Neuronal stem cell (in vitro differentiated cells): ENCODE results near the gene RBM12. TPM values are rescaled to one million over a fixed set of nuclear protein-coding genes. Genes with fewer than 3 reads are reported as not detected.
"Not testable (repeated sequence)": the region's sequence is repeated elsewhere in the genome, so short reads cannot be mapped to it uniquely, and the experiment has no call there.

Source experiments
- DNase-seq: peaks from one replicate; pipeline ENCODE4 v3.0.0-alpha.2; 2013; ENCODE audit warnings: low spot score
- H2AFZ ChIP-seq: one replicate; pipeline ENCODE4 v1.6.1; 2013; ENCODE audit warnings: mild to moderate bottlenecking, low read length, inconsistent platforms
- H2AK5ac ChIP-seq: 2 replicates; pipeline ENCODE4 v1.6.1; 2013; ENCODE audit warnings: low read depth, mild to moderate bottlenecking, inconsistent platforms, low read length, moderate library complexity, mixed read lengths
- H2BK120ac ChIP-seq: 2 replicates; pipeline ENCODE4 v1.6.1; 2013; ENCODE audit warnings: low read depth, mild to moderate bottlenecking, inconsistent platforms, low read length, moderate library complexity, mixed read lengths
- H2BK12ac ChIP-seq: one replicate; pipeline ENCODE4 v1.6.1; 2013; ENCODE audit warnings: low read length, inconsistent platforms
- H2BK15ac ChIP-seq: 2 replicates; pipeline ENCODE4 v1.6.1; 2013; ENCODE audit warnings: mild to moderate bottlenecking, low read length, inconsistent platforms, mixed read lengths
- H2BK5ac ChIP-seq: one replicate; pipeline ENCODE4 v1.6.1; 2013; ENCODE audit warnings: inconsistent platforms, mild to moderate bottlenecking, low read length, moderate library complexity
- H3K14ac ChIP-seq: one replicate; pipeline ENCODE4 v1.6.1; 2013; ENCODE audit warnings: low read length, inconsistent platforms
- H3K18ac ChIP-seq: 2 replicates; pipeline ENCODE4 v1.6.1; 2013; ENCODE audit warnings: low read length, inconsistent platforms
- H3K23ac ChIP-seq: 2 replicates; pipeline ENCODE4 v1.6.1; 2013; ENCODE audit warnings: low read depth, mild to moderate bottlenecking, mixed read lengths, low read length, inconsistent platforms; ENCODE audit not compliant: poor library complexity
- H3K27ac ChIP-seq: replicated peaks from 3 replicates; pipeline ENCODE4 v1.5.1; 2013; ENCODE audit warnings: low read length, inconsistent platforms
- H3K27me3 ChIP-seq, 3 experiments: 2 replicates each; pipeline ENCODE4 v1.6.1; 2013; ENCODE audit warnings: low read length in 3 of 3, mild to moderate bottlenecking in 2 of 3, inconsistent platforms in 1 of 3, low read depth in 1 of 3, mixed read lengths in 1 of 3, moderate library complexity in 1 of 3; ENCODE audit not compliant: control insufficient read depth in 3 of 3, insufficient read depth in 3 of 3
- H3K36me3 ChIP-seq, 2 donors: replicated peaks in 1 of 2; 2 replicates each; pipeline ENCODE4 v1.6.1; 2013; ENCODE audit warnings: low read length in 2 of 2; ENCODE audit not compliant: control insufficient read depth in 2 of 2, insufficient read depth in 2 of 2
- H3K4ac ChIP-seq: 2 replicates; pipeline ENCODE4 v1.6.1; 2013; ENCODE audit warnings: inconsistent platforms, mild to moderate bottlenecking, low read length, moderate library complexity
- H3K4me1 ChIP-seq, 2 donors: 1 replicate in 1 of 2; 2 replicates in 1 of 2; pipeline ENCODE4 v1.6.1; 2013; ENCODE audit warnings: low read length in 2 of 2, low read depth in 1 of 2; ENCODE audit not compliant: control insufficient read depth in 2 of 2, insufficient read depth in 1 of 2
- H3K4me2 ChIP-seq: one replicate; pipeline ENCODE4 v1.6.1; 2013; ENCODE audit warnings: mild to moderate bottlenecking, low read length, inconsistent platforms; ENCODE audit not compliant: insufficient read depth, poor library complexity, severe bottlenecking
- H3K4me3 ChIP-seq, 2 donors: 2 replicates each; pipeline ENCODE4 v1.5.1; 2013; ENCODE audit warnings: low read length in 2 of 2, mild to moderate bottlenecking in 2 of 2, inconsistent platforms in 1 of 2, moderate library complexity in 1 of 2
- H3K79me1 ChIP-seq: one replicate; pipeline ENCODE4 v1.6.1; 2013; ENCODE audit warnings: low read depth, mild to moderate bottlenecking, inconsistent platforms, low read length, moderate library complexity
- H3K9ac ChIP-seq: one replicate; pipeline ENCODE4 v1.6.1; 2013; ENCODE audit warnings: mild to moderate bottlenecking, low read depth, low read length, inconsistent platforms; ENCODE audit not compliant: poor library complexity
- H3K9me3 ChIP-seq, 2 donors: replicated peaks in 1 of 2; 2 replicates each; pipeline versions ENCODE3 to v1.6.1; 2013; ENCODE audit warnings: low read length in 2 of 2, mild to moderate bottlenecking in 2 of 2, inconsistent platforms in 1 of 2, low read depth in 1 of 2, mixed read lengths in 1 of 2, moderate library complexity in 1 of 2; ENCODE audit not compliant: control insufficient read depth in 2 of 2, insufficient read depth in 1 of 2
- H4K8ac ChIP-seq: one replicate; pipeline ENCODE4 v1.6.1; 2013; ENCODE audit warnings: low read depth, mild to moderate bottlenecking, inconsistent platforms, low read length, moderate library complexity
- H4K91ac ChIP-seq: one replicate; pipeline ENCODE4 v1.6.1; 2013; ENCODE audit warnings: low read length, low read depth, mild to moderate bottlenecking, inconsistent platforms; ENCODE audit not compliant: poor library complexity
- WGBS, 2 donors: extraction: QIAGEN DNeasy Blood & Tissue Kit; methylation state at CpG; one replicate each; pipeline ENCODE4 v1.1.7; 2013; ENCODE audit warnings: missing lambda C conversion rate in 2 of 2, mixed read lengths in 1 of 2; ENCODE audit not compliant: insufficient read length in 2 of 2, insufficient replicate concordance in 1 of 2; ENCODE audit errors: extremely low coverage in 2 of 2; 5-methylcytosine and 5-hydroxymethylcytosine counted together
- polyA plus RNA-seq, 2 experiments: library from polyadenylated mRNA; stranded (reverse); fragments of 200-250 nt; gene quantifications; one replicate each; pipeline ENCODE4 v1.2.3, GENCODE V29; 2013

RBM12 gene, protein sequence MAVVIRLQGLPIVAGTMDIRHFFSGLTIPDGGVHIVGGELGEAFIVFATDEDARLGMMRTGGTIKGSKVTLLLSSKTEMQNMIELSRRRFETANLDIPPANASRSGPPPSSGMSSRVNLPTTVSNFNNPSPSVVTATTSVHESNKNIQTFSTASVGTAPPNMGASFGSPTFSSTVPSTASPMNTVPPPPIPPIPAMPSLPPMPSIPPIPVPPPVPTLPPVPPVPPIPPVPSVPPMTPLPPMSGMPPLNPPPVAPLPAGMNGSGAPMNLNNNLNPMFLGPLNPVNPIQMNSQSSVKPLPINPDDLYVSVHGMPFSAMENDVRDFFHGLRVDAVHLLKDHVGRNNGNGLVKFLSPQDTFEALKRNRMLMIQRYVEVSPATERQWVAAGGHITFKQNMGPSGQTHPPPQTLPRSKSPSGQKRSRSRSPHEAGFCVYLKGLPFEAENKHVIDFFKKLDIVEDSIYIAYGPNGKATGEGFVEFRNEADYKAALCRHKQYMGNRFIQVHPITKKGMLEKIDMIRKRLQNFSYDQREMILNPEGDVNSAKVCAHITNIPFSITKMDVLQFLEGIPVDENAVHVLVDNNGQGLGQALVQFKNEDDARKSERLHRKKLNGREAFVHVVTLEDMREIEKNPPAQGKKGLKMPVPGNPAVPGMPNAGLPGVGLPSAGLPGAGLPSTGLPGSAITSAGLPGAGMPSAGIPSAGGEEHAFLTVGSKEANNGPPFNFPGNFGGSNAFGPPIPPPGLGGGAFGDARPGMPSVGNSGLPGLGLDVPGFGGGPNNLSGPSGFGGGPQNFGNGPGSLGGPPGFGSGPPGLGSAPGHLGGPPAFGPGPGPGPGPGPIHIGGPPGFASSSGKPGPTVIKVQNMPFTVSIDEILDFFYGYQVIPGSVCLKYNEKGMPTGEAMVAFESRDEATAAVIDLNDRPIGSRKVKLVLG
- 127 TPM for polyA plus RNA-seq (2013, experiment 1 of 2)
- 126 TPM for polyA plus RNA-seq (2013, experiment 2 of 2)

DNA sequence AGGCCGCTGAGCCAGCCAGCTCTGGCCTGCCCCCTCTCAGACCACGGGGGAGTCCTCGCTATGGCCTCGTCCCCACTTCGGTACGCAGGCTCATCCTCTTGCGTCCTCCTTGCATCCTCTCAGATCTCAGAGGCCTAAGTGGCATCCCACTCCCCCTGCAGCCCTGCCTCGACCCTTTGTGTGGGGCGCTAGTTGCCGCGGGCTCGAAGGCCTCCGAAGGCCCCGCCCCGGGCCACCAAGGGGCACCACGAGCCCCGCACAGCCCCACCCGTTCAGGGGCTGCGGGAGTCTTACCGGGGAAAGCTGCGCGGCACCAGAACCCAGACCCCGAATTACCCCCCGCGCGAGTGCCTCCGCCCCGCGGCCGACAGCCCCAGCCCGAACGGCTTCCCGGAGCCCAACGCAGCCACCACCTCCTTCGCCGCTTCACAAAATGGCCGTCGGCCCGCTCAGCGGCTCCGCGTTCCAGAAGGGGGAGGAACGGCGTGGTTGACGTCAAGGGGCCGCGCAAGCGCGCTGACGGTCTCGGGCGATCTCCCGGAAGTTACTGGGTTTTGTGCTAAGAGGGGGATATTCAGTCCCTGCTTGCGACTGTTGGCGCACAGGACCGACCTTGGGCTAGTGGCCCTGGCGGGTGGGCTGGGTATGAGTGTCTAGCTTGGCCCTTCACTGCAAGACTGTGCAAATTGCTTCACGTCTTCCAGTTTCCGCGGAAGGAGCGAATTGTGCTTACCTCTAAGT lies at the start of gene RBM12, which contains the start of gene CPNE1:
RBM12 (minus strand) TSS at position 435 of the 741 bp plus-strand sequence. CDS start 9,578 bp downstream, outside the sequence.
CPNE1 (minus strand) TSS at position 435 of the 741 bp plus-strand sequence. CDS start 31,977 bp downstream, outside the sequence.
- peak within 1 kb of the TSS; percentile 83 for H4K8ac ChIP-seq
- no peak within 1 kb of the TSS for H2BK15ac ChIP-seq
- no peak within 1 kb of the TSS for H2BK12ac ChIP-seq
- peak within 1 kb of the TSS; percentile 82 for H2AFZ ChIP-seq
- H2BK120ac ChIP-seq = no peak within 1 kb of the TSS
- H2AK5ac ChIP-seq = peak within 1 kb of the TSS; percentile 42
- H3K27me3 ChIP-seq = no peaks in the 10 kb centered on the region
- peaks cover 0 to 21% of the 10 kb centered on the region in 2 donors for H3K36me3 ChIP-seq
- peak within 1 kb of the TSS; percentile 96 for H2BK5ac ChIP-seq
- H3K14ac ChIP-seq = peak within 1 kb of the TSS; percentile 10
- peak; percentile 91 for DNase-seq
- no peaks in the 10 kb centered on the region for H3K79me1 ChIP-seq
- peak within 1 kb of the TSS; percentile 92 for H3K27ac ChIP-seq
- peak within 1 kb of the TSS; percentile 97 for H3K23ac ChIP-seq
- peak within 1 kb of the TSS; percentile 98 for H3K18ac ChIP-seq
- peak within 1 kb of the TSS; percentile 67 for H4K91ac ChIP-seq
- no CpG with 5 or more reads among the region's 61 CpGs for WGBS, 2 donors
- H3K9ac ChIP-seq = peak within 1 kb of the TSS; percentile 99
- peaks cover 0 to 5% of the 10 kb centered on the region in 2 donors for H3K9me3 ChIP-seq
- H3K4ac ChIP-seq = peak within 1 kb of the TSS; percentile 98
- H3K4me1 ChIP-seq = peaks cover 3 to 7% of the 10 kb centered on the region in 2 donors
- H3K4me3 ChIP-seq = peak within 1 kb of the TSS; percentile 91 to 93
- H3K4me2 ChIP-seq = peak within 1 kb of the TSS; percentile 66

DNA sequence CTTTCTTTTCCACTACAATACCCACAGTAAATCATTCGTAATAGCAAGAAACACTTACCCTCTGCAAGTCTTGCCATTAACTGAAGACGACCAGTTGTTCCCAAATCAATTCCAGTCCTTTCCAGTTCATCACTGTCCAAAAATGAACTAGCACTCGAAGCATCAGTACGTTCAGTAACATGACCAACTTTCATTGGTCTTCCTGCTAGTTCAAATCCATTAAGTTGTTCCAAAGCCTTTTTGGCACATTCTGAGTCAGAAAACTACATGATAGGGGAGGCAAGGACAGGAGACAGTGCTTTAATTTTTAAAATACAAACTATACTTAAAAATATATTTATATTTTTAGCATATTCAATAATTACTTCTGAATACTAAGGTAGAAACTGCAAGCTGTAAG lies 49.4 kb upstream of the RBM12 start:
- H2BK15ac ChIP-seq = no peak overlapping the region
- H2AK5ac ChIP-seq = no peak overlapping the region
- H3K79me1 ChIP-seq = peaks cover 4% of the 10 kb centered on the region
- no peak overlapping the region for H3K4me2 ChIP-seq
- H3K4ac ChIP-seq = no peak overlapping the region
- no peak overlapping the region for H4K91ac ChIP-seq
- H3K27ac ChIP-seq = no peak overlapping the region
- DNase-seq = no peak
- H2BK120ac ChIP-seq = no peak overlapping the region
- H3K36me3 ChIP-seq = peaks cover 42 to 100% of the 10 kb centered on the region in 2 donors
- H3K23ac ChIP-seq = no peak overlapping the region
- peaks cover 0 to 12% of the 10 kb centered on the region in 2 donors for H3K4me1 ChIP-seq
- no peaks in the 10 kb centered on the region for H3K27me3 ChIP-seq
- H3K18ac ChIP-seq = no peak overlapping the region
- no peak overlapping the region for H2BK12ac ChIP-seq
- H3K9me3 ChIP-seq = no peaks in the 10 kb centered on the region
- no peak overlapping the region for H2BK5ac ChIP-seq
- H3K14ac ChIP-seq = no peak overlapping the region
- no CpG with 5 or more reads among the region's 4 CpGs for WGBS, 2 donors
- H3K4me3 ChIP-seq = no peak overlapping the region
- H4K8ac ChIP-seq = no peak overlapping the region
- H2AFZ ChIP-seq = no peak overlapping the region
- no peak overlapping the region for H3K9ac ChIP-seq

DNA sequence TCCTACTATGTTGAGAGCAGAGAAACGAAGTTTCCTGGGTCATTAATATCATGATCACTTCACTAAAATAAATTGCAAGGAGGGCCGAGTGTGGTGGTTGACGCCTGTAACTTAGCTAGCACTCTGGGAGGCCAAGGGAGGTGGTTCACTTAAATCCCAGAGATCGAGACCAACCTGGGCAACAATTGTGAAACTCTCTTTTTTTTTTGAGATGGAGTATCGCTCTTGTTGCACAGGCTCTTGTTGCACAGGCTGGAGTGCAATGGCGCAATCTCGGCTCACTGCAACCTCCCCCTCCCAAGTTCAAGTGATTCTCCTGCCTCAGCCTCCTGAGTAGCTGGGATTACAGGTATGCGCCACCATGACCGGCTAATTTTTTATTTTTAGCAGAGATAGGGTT lies 48.4 kb upstream of the RBM12 start:
- H3K4me2 ChIP-seq, H2BK120ac ChIP-seq, H3K18ac ChIP-seq, H3K79me1 ChIP-seq, H2BK15ac ChIP-seq, H3K4me3 ChIP-seq, H3K9me3 ChIP-seq, H3K14ac ChIP-seq, H2AFZ ChIP-seq, H3K27me3 ChIP-seq, H2BK12ac ChIP-seq, H4K8ac ChIP-seq, H3K4ac ChIP-seq, DNase-seq, H3K27ac ChIP-seq, H2AK5ac ChIP-seq, H2BK5ac ChIP-seq, H4K91ac ChIP-seq, H3K23ac ChIP-seq, H3K9ac ChIP-seq: not testable (repeated sequence)
- peaks cover 35 to 100% of the 10 kb centered on the region in 2 donors for H3K36me3 ChIP-seq
- peaks cover 0 to 12% of the 10 kb centered on the region in 2 donors for H3K4me1 ChIP-seq
- no CpG with 5 or more reads among the region's 9 CpGs for WGBS, 2 donors
